Measurements from ENCODE around the gene IL1R1.

The IL1R1 gene

DNA sequence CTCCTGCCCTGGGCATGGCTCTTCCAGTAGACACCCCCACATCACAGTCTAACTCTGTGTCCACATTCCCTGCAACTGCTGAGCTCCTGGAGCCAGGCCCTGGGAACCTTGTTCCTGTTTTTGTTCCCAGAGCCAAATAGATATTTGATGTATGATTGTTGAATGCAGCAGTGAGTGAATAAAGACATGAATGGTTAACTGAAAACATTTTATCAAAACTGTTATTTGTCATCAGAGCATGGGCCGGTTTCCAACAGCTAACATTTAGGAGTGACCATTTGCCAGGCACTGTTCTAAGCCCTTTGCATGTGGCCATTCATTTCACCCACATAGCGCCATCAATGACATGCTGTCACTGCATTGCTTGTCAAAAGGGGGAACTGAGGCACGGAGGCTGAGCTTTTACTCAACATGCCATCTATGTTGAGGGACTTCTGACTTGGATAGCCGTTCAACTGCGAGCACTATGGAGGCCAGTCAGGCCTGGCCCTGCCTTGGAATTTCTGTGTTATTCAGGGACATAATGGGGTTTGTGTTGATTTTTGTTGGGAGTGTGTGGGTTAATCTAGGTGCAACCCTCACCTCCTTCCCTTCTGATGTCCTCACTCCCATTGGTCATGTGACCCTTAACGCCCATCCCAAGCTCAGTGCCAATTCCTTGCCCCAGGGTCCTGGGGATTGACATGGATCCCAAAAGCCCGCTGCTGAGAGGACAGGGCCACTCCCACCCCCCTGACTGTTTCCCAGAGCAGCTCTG is 12.6 kb downstream of the IL1R1 start:
- no peak for TF ChIP-seq CTCF (IDR thresholded peaks at IDR 0.05; ENCODE audit: low read length, missing control alignments)
- no peak overlapping the region for H3K4me3 ChIP-seq (replicated peaks; ENCODE audit: low read depth, low read length)
- no peak for DNase-seq (ENCODE audit: low read depth)

GRCh38 chr2:102155703-102156515 is 13.4 kb downstream of the IL1R1 start:
- DNase-seq (ENCODE audit: low read depth) = peak; percentile 90
- no peak for TF ChIP-seq CTCF (IDR thresholded peaks at IDR 0.05; ENCODE audit: low read length, missing control alignments)
- H3K4me3 ChIP-seq (replicated peaks; ENCODE audit: low read depth, low read length) = no peak overlapping the region

- no peak overlapping the region for H3K4me3 ChIP-seq (replicated peaks; ENCODE audit: low read depth, low read length)
- DNase-seq (ENCODE audit: low read depth) = no peak
- no peak for TF ChIP-seq CTCF (IDR thresholded peaks at IDR 0.05; ENCODE audit: low read length, missing control alignments)
Observed at GRCh38 chr2:102158011-102158755, 15.6 kb downstream of the IL1R1 start.

GRCh38 chr2:102159295-102159694 is 16.7 kb downstream of the IL1R1 start:
- H3K4me3 ChIP-seq (replicated peaks; ENCODE audit: low read depth, low read length) = no peak overlapping the region
- peak; percentile 60 for DNase-seq (ENCODE audit: low read depth)
- peak; percentile 11 for TF ChIP-seq CTCF (IDR thresholded peaks at IDR 0.05; ENCODE audit: low read length, missing control alignments)

- H3K4me3 ChIP-seq (replicated peaks; ENCODE audit: low read depth, low read length) = no peak overlapping the region
- peak; percentile 34 for TF ChIP-seq CTCF (IDR thresholded peaks at IDR 0.05; ENCODE audit: low read length, missing control alignments)
- DNase-seq (ENCODE audit: low read depth) = no peak
Observed at GRCh38 chr2:102166189-102166845, 23.8 kb downstream of the IL1R1 start.

GRCh38 chr2:102168026-102168771 is 25.7 kb downstream of the IL1R1 start:
- TF ChIP-seq CTCF (IDR thresholded peaks at IDR 0.05; ENCODE audit: low read length, missing control alignments) = no peak
- H3K4me3 ChIP-seq (replicated peaks; ENCODE audit: low read depth, low read length) = no peak overlapping the region
- no peak for DNase-seq (ENCODE audit: low read depth)
